HG03039 (cell line): ENCODE data around the gene CPTP.
"Not testable (repeated sequence)": the region's sequence is repeated elsewhere in the genome, so short reads cannot be mapped to it uniquely, and the experiment has no call there.

Experiments
- ATAC-seq: cut with Tn5 transposase; IDR thresholded peaks from one replicate; pipeline ENCODE4 v1.9.1; 2021; ENCODE audit warnings: mild to moderate bottlenecking, moderate library complexity; ENCODE audit not compliant: unreplicated experiment

CPTP gene

GRCh38 chr1:1360506-1361169, 36.0 kb downstream of the CPTP start:
- ATAC-seq, result no peak

- no peak for ATAC-seq
Measured at GRCh38 chr1:1361233-1361981, 36.8 kb downstream of the CPTP start.

- no peak for ATAC-seq
Measured at GRCh38 chr1:1361982-1362423, 37.4 kb downstream of the CPTP start.

DNA sequence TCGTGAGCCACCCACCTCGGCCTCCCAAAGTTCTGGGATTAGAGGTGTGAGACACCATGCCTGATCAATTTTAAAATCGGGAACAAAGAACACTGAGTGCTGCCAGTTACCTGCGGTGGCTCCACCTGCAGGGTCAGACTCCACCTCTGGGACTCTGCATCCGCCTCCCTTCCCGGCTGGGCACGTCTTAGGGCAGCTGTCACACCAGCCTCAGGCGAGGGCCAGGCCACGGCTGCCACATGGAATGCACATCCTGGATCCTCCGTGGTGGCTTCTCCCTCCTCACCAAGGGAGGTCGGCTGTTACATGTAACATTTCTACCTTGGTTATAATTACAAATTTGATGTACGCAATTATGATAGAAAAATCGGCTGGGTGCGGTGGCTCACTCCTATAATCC, 39.7 kb downstream of the CPTP start:
- ATAC-seq, result no peak

DNA sequence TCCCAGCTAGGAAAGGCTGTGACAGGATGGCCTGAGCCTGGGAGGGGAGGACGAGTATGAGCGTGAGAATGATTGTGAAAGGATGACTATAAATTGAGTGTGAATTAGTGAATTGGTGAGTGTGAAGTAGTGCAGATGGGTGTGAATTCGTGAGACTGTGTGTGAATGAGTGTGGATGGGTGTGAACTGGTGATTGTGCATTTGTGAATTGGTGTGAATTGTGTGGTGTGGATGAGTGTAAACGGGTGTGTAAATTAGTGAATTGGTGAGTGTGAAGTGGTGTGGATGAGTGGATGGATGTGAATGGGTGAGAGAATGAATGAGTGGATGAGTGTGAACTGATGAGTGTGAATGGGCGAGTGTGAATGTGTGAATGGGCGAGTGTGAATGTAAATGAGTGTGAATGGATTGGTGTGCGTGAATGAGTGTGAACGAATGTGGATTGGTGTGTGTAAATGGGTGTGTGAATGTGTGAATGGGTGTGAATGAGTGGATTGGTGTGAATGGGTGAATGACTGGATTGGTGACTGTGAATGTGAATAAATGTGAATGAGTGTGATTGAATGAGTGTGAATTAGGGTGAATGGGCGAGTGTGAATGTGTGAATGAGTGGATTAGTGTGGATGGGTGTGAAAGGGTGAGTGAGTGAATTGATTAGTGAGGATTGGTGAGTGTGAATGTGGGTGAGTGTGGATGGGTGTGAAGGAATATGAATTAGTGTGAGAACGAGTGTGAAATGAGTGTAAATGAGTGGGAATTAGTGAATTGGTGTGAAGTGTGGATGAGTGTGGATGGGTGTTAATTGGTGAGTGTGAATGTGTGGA, 41.5 kb downstream of the CPTP start:
- ATAC-seq, result no peak

GRCh38 chr1:1366699-1367066, 42.1 kb downstream of the CPTP start:
- ATAC-seq, result no peak

GRCh38 chr1:1367315-1367714, 42.7 kb downstream of the CPTP start:
- ATAC-seq, result no peak

GRCh38 chr1:1370094-1370493, 45.5 kb downstream of the CPTP start:
- not testable (repeated sequence) for ATAC-seq

- no peak for ATAC-seq
Measured at GRCh38 chr1:1370771-1371300, 46.2 kb downstream of the CPTP start.

DNA sequence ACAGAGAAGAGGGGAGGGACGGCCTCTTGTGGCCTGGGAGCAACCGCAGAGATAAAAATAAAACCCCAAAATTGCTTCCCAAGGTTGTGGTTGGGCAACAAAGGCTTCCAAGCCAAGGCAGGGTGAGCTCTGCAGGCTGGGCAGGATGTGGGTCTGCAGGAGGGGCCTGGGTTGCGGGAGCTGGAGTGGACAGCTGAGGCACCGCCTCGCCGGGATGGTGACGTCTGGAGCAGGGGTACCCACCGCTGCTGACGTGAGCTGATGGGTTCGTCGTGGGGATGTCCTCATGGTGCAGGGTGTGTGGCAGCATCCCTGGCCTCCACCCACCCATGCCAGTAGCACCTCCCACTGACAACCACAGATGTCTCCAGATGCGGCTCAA, 46.8 kb downstream of the CPTP start:
- ATAC-seq, result no peak

- ATAC-seq, result no peak
Measured at GRCh38 chr1:1371746-1372711, 47.4 kb downstream of the CPTP start.

DNA sequence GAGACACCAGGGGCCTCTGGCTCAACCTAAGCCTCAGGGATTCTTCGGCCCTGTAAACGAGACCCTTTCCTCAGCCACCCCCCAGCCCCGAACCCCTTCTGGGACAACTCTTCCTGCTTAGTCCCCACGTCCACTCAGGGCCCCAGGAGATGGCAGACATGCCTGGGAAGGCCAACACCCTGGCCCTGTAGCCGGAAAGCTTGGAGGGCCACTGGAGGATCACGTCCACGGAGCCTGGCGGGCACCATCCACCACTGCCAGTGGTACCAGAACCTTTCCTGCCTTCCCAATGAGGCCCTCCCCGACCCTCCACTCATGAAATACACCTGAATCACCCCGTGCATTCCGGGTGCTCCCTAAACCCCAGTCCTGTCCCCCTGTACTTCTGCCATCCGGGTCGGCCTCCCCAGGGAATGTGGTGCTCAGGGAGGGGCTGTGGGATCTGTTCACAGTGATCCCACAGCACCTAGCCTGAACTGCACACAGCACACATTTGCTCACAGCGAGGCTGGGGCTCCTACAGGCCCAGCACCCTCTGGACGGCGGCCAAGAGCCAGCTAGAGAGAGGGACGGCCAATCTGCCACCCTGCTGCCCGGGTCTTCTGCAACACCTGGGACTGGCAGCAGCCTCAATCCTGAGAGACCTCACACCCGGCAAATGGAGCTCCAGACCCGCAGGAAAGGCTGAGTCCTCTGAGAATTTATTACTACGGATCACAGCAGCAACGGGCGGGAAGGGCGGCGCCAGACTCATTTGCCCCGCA, 48.6 kb downstream of the CPTP start:
- no peak for ATAC-seq

DNA sequence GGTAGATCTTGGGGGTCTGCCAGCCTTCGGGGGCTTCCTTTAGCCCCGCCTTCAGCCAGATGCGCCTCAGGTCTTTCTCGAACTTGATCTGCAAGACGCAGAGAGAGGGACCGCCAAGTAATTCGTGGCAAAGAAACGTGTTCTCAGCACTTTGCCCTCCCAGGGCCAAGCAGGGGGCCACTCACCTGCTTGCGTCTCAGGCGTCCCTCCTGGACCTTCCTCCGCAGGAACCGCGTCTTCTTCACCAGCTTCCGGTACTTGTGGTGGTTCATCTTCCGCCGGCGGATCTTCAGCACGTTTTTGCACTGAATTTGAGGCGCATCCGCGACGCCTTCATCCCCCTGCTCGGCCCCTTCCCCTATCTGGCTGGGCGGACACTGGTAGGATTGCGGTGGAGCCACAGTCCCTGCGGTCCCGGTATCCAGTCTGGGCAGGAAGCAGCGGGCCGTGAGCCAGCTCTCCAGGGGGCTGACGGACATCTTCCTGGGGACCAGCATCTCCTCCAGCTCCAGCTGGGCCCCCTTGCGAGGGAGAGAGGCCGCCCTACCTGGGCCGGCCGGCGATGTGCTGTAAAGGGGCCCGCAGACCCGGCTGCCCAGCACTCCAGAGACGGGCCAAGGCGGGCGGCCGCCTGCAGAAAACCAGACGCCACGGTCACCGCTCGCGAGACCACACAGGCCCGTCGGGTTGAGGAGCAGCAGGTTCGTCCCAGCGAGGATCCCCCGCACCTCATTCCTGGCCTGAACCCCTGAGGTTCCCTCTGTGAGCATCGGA, 49.4 kb downstream of the CPTP start:
- ATAC-seq, result no peak

- peak; percentile 0 for ATAC-seq
Measured at GRCh38 chr1:1374589-1374928, 50.0 kb downstream of the CPTP start.

GRCh38 chr1:1374929-1375662, 50.5 kb downstream of the CPTP start, which contains the start of gene AURKAIP1:
TSS of gene AURKAIP1 (minus strand) at chr1:1375207. CDS start at chr1:1374756, 451 bp downstream.
- peak; percentile 75 for ATAC-seq

GRCh38 chr1:1376551-1377226, 52.1 kb downstream of the CPTP start:
- no peak for ATAC-seq

DNA sequence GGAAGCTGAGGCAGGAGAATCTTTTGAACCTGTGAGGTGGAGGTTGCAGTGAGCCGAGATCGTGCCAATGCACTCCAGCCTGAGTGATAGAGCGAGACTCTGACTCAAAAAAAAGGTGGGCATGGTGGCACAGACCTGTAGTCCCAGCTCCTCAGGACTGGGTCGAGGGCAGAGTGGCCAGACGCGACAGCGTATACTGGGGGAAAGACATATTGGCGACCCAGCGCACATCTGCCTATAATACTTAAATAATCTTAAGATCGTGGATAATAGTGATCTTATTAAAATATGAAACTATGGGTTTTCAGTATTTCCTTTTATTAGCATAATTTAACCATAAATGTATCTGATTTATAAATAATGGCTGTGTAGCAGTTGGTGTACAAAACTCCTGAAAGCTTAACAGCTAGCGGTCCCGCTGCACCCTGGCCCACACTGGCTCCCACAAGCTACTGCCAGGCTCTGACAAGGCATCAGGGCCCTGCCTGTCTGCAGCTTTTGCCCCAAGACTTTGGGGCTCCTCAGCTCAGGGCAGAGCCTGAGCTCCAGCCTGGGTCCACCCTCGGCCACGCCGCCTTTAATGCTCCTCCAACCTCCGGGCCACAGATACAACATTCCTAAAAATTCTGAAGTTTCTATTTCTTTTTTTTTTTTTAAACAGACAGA, 53.1 kb downstream of the CPTP start:
- no peak for ATAC-seq
